ENCODE measurements around the gene MAML2. TPM values are rescaled to one million over a fixed set of nuclear protein-coding genes. Genes with fewer than 3 reads are reported as not detected.
"Not testable (repeated sequence)": the region's sequence is repeated elsewhere in the genome, so short reads cannot be mapped to it uniquely, and the experiment has no call there.

Gene MAML2
- total and polyA plus RNA-seq, 2 experiments from 2014 or later = 2.0 to 7.1 TPM

GRCh38 chr11:96271777-96272176, 71.2 kb downstream of the MAML2 start (continued):
- TF ChIP-seq ZNF462 (CRISPR knock-in tag; IDR thresholded peaks at IDR 0.05) = no peak
- no peak for TF ChIP-seq CTCF (conservative IDR thresholded peaks at IDR 0.05; ENCODE audit: low read depth in 2 of 2)
- TF ChIP-seq REST (IDR thresholded peaks at IDR 0.05; ENCODE audit: unreplicated experiment) = no peak
- no peak for TF ChIP-seq ZNF114 (CRISPR knock-in tag; IDR thresholded peaks at IDR 0.05)
- TF ChIP-seq EZH2 (IDR thresholded peaks at IDR 0.05; ENCODE audit: low read depth, unreplicated experiment) = no peak
- TF ChIP-seq STAT1 (IDR thresholded peaks at IDR 0.05; ENCODE audit: unreplicated experiment) = no peak

GRCh38 chr11:96271352-96271751, 71.6 kb downstream of the MAML2 start:
- not testable (repeated sequence) for H3K79me2 ChIP-seq (replicated peaks; ENCODE audit: insufficient read depth); H3K4me2 ChIP-seq; H3F3A ChIP-seq (replicated peaks; ENCODE audit: low read depth); H3K27ac Mint-ChIP-seq; H3K9me2 ChIP-seq (ENCODE audit: insufficient read depth); H3K27ac ChIP-seq (ENCODE audit: low read depth); ATAC-seq; H3K36me3 ChIP-seq (ENCODE audit: insufficient read depth); H3K27me3 Mint-ChIP-seq (ENCODE audit: insufficient read depth, low read depth, poor library complexity); H4K20me1 ChIP-seq (replicated peaks; ENCODE audit: insufficient read depth); H3K4me3 ChIP-seq; H3K4me3 Mint-ChIP-seq; H2AFZ ChIP-seq; H3K27me3 ChIP-seq (ENCODE audit: insufficient read depth); DNase-seq (ENCODE audit: low spot score)
- Mint-ChIP-seq H3K4me1 (peaks cover 18% of the 10 kb centered on the region), H3K9me3 (peaks cover 11% of the 10 kb centered on the region), H3K36me3 (ENCODE audit: low read depth) (peaks cover 11% of the 10 kb centered on the region)
- H3K4me1 ChIP-seq (ENCODE audit: insufficient read depth) = peaks cover 25% of the 10 kb centered on the region

GRCh38 chr11:96268527-96268926, 74.5 kb downstream of the MAML2 start:
- H3K4me2 ChIP-seq; H2AFZ ChIP-seq; ATAC-seq; H3K36me3 ChIP-seq (ENCODE audit: insufficient read depth); DNase-seq (ENCODE audit: low spot score); H3K9me2 ChIP-seq (ENCODE audit: insufficient read depth); H4K20me1 ChIP-seq (replicated peaks; ENCODE audit: insufficient read depth); H3K79me2 ChIP-seq (replicated peaks; ENCODE audit: insufficient read depth); H3K4me3 Mint-ChIP-seq; H3K27ac Mint-ChIP-seq; H3K27me3 ChIP-seq (ENCODE audit: insufficient read depth); H3K4me3 ChIP-seq; H3K27ac ChIP-seq (ENCODE audit: low read depth); H3F3A ChIP-seq (replicated peaks; ENCODE audit: low read depth); H3K27me3 Mint-ChIP-seq (ENCODE audit: insufficient read depth, low read depth, poor library complexity): not testable (repeated sequence)
- peaks cover 11% of the 10 kb centered on the region for H3K9me3 Mint-ChIP-seq
- peaks cover 29% of the 10 kb centered on the region for H3K4me1 Mint-ChIP-seq
- H3K36me3 Mint-ChIP-seq (ENCODE audit: low read depth) = peaks cover 11% of the 10 kb centered on the region
- peaks cover 25% of the 10 kb centered on the region for H3K4me1 ChIP-seq (ENCODE audit: insufficient read depth)

All from GM23338 (cell line).